Activated naive CD8-positive, alpha-beta T cell treated with anti-CD3 and anti-CD28 coated beads, Interleukin-2, amount 50 U/mL, for 16 hours (primary cell): ENCODE measurements around the gene ME2.
"Not testable (repeated sequence)": the region's sequence is repeated elsewhere in the genome, so short reads cannot be mapped to it uniquely, and the experiment has no call there.

Experiments used
- DNase-seq: peaks from one replicate; pipeline ENCODE4 v3.0.0-alpha.2; 2020; ENCODE audit warnings: low read depth, low spot score

The ME2 gene

DNA sequence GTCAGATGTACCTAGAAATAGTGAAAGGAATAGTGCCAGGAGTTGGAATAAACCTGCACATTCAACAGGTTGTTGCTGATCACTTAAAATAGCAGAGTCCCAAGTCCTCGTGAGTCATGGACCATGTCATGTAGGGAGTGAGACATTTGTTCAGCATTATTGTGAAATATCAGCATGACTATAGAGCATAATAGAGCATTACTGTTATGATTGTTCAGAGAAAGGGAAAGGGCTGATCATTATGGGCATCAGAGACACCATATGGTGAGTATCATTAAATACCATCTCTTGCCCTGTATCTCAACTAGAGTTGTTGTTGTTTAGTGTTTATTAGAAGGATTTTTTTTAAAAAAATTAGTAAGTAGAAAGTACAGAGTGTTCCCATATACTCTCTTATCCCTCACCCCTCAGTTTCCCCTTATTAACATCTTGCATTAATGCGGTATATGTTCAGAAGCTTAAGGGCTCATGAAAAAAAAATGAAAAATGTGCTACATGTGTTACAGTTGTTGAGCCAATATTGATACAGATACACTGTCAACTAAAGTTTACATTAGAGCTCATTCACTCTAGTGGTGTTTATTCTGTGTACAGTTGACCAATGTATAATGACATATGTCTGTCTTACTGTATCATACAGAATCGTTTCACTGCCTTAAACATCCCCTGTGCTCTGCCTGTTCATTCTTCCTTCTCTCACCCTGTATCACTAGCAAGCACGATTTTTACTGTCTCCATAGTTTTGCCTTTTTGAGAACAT lies 94.6 kb downstream of the ME2 start:
- DNase-seq = no peak

DNA sequence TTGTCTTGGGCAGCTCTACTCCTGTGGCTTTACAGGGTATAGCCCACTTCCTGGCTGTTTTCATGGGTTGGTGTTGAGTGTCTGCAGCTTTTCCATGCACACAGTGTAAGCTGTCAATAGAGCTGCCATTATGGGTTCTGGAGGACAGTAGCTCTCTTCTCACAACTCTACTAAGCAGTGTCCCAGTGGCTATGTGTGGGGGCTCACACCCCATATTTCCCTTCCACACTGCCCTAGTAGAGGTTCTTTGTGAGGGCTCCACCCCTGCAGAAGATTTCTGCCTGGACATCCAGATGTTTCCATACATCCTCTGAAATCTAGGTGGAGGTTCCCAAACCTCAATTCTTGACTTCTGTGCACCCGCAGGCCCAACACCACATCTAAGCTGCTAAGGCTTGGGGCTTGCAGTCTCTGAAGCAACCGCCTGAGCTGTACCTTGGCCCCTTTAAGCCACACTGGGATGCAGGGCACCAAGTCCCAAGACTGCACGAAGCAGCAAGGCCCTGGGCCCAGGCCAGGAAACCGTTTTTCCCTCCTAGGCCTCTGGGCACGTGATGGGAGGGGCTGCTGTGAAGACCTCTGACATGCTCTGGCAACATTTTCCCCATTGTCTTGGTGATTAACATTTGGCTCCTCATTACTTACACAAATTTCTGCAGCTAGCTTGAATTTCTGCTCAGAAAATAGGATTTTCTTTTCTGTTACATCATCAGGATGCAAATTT lies 98.3 kb downstream of the ME2 start:
- DNase-seq = no peak

DNA sequence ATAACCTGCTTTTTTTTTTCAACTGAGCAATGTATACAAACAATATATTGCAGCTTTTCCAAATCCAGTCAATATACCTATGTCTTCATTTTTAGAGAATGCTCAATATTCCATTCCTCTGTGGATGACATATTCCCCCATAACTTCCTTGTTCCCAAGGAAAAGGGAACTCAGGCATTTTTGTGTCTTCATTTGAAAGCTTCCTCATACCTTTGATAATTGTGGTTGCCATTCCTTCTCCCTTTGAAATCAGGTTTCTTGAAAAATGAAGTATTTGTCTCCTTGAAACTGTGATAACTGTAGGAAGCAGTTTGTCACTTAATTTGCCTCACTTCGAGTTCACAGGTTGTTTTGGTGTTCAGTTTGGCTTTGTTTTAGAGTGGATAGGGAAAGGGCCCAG lies 102.5 kb downstream of the ME2 start:
- DNase-seq = no peak

DNA sequence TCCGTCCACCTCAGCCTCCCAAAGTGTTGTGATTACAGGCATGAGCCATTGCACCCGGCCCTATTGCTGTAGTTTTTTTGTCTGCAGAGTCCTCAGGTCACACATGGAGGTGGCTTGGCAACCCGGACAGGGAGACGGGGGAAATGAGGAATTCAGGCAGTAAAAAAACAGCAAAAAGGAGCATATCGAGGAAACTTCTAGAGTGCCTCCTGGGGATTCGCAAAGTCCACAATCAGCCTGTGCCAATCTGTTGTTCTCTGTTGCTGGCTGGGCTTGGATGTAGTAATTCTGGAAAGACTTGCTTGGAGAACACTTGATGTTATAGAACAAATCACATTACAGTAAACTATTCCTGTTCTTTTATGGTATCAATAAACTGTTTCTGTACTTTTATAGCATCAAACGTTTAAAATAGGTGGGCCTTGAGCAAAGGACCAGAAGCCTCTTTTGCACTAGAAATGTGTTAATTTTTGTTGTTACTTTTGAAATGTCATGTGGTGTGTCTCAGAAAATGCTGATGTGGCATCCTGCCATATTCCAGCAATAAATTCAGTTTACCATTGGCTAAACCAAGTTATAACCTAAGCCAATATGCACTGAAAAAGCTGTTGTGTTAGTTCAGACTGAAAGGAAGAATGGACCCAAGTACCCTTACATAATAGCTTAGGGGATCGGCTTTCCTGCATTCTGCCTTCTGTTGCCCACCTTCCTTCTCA lies 103.3 kb downstream of the ME2 start:
- DNase-seq = no peak

DNA sequence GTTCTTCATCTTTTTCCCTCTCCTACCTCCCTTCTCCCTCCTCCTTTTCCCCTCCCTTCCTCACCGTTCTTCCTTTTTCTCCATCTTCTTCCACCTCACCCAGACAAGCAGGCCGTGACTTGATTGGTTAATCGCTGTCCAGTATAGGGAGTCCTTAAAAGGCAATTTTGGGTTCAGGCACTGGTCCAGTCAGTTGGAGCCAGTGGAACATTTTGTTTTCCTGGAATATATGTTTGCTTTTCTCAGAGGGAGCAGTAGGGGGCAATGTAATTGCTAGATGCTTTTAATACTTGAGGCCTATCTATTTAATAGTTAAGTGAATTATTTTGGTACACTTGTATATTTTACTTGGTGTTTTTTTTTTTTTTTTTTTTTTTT lies 103.9 kb downstream of the ME2 start:
- no peak for DNase-seq

GRCh38 chr18:50986360-50987087 lies 107.6 kb downstream of the ME2 start:
- no peak for DNase-seq

DNA sequence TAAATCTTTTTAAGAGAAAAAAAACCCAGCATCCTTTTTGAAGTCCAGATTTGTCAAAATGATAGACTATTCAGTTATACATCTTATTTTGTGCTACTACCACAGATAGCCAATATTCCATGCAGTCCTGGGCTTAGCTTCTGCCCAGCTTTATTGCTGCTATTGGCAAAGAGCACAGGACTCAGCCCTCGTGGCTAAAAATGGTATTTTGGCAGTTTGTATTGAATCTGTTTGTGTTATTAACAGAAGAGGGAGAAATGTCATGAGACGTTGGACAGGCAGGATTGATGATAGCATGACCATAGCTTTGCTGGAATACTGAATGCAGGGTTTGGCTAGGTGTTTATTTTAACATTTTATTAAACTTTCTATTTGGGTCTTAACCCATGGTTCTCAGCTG lies 108.3 kb downstream of the ME2 start:
- DNase-seq = no peak

- no peak for DNase-seq
Measured at GRCh38 chr18:50989711-50990110, 110.8 kb downstream of the ME2 start.

GRCh38 chr18:50992351-50992762 lies 113.4 kb downstream of the ME2 start:
- DNase-seq = no peak

DNA sequence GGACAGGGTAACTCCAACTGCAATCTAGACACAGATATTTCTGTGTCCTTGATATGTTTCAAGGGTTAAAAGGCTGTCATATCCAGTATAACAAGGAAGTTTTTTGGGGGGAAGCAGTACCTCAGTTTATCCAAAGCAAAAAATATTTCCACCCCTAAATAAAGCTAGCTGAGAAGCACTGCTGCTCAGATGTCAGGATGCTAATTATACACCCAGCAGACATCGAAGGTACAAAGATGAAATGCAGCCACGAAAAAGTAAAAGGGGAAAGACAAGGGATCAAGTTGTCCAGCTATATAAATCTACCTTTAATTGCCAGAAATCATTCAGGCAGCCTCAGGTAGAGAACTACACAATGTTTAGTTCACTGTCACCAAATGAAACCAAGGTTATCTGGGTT lies 115.1 kb downstream of the ME2 start:
- DNase-seq = no peak

GRCh38 chr18:51003174-51003573 lies 124.3 kb downstream of the ME2 start:
- DNase-seq = not testable (repeated sequence)
